H1 (cell line): ENCODE results near the gene SLC16A9. TPM values are rescaled to one million over a fixed set of nuclear protein-coding genes. Genes with fewer than 3 reads are reported as not detected.

Source experiments
- CTCF ChIA-PET: fragments of 300-600 bp; sonication (Branson Sonifier 250); formaldehyde crosslinking; loops from one replicate; lab custom pipeline; 2021; ENCODE audit not compliant: partially characterized antibody; lab: Charles Lee
- POLR2A ChIA-PET: fragments of 300-600 bp; sonication (Branson Sonifier 250); formaldehyde crosslinking; loops from one replicate; lab custom pipeline; 2021; ENCODE audit warnings: inconsistent platforms; ENCODE audit not compliant: partially characterized antibody; lab: Charles Lee
- DNase-seq, 2 experiments: peaks; one replicate each; pipeline versions ENCODE4 v3.0.0 to v3.0.0-alpha.2; 2010 to 2022; ENCODE audit warnings: low spot score in 2 of 2, low read depth in 1 of 2, mixed read lengths in 1 of 2
- FAIRE-seq: peaks from 2 replicates; lab custom pipeline; 2011; peaks lifted over from hg19 to GRCh38; lab: Jason Lieb, UNC
- H2AFZ ChIP-seq: 2 replicates; pipeline ENCODE4 v1.8.1; 2012; ENCODE audit warnings: low read length, inconsistent platforms
- H2AK5ac ChIP-seq: 2 replicates; pipeline ENCODE4 v1.6.1; 2013; ENCODE audit warnings: low read depth, low read length
- H2BK120ac ChIP-seq: replicated peaks from 2 replicates; pipeline ENCODE3; 2013; ENCODE audit warnings: low read depth, low read length, inconsistent platforms
- H2BK12ac ChIP-seq: 2 replicates; pipeline ENCODE4 v1.6.1; 2013; ENCODE audit warnings: low read depth, low read length
- H2BK15ac ChIP-seq: 2 replicates; pipeline ENCODE4 v1.6.1; 2013; ENCODE audit warnings: low read length
- H2BK20ac ChIP-seq: 2 replicates; pipeline ENCODE4 v1.6.1; 2013; ENCODE audit warnings: low read length
- H2BK5ac ChIP-seq: 2 replicates; pipeline ENCODE4 v1.6.1; 2013; ENCODE audit warnings: low read depth, low read length
- H3K14ac ChIP-seq: 2 replicates; pipeline ENCODE4 v1.6.1; 2013; ENCODE audit warnings: inconsistent platforms; ENCODE audit not compliant: insufficient read length
- H3K18ac ChIP-seq: 2 replicates; pipeline ENCODE4 v1.6.1; 2013; ENCODE audit warnings: low read length; ENCODE audit errors: extremely low read depth
- H3K23ac ChIP-seq: 2 replicates; pipeline ENCODE4 v1.6.1; 2013; ENCODE audit warnings: inconsistent platforms; ENCODE audit not compliant: insufficient read length
- H3K23me2 ChIP-seq: 2 replicates; pipeline ENCODE4 v1.6.1; 2013; ENCODE audit warnings: low read depth, low read length
- H3K27ac ChIP-seq: 2 replicates; pipeline ENCODE4 v1.6.1; 2011; ENCODE audit warnings: low read depth, low read length, inconsistent platforms
- H3K27me3 ChIP-seq, 4 experiments: replicated peaks in 1 of 4; 1 replicate in 1 of 4; 2 replicates in 3 of 4; pipeline versions ENCODE4 v1.6.1 to v1.8.1; 2011 to 2013; ENCODE audit warnings: low read length in 3 of 4, mild to moderate bottlenecking in 3 of 4, inconsistent platforms in 2 of 4, mixed read lengths in 2 of 4, moderate library complexity in 1 of 4; ENCODE audit not compliant: control insufficient read depth in 3 of 4, insufficient read depth in 3 of 4; ENCODE audit errors: extremely low read depth in 1 of 4
- H3K36me3 ChIP-seq, 4 experiments: 2 replicates each; pipeline versions ENCODE4 v1.6.1 to v1.8.1; 2011 to 2013; ENCODE audit warnings: mild to moderate bottlenecking in 4 of 4, low read length in 3 of 4, moderate library complexity in 2 of 4, control low read depth in 1 of 4, inconsistent platforms in 1 of 4; ENCODE audit not compliant: insufficient read depth in 4 of 4, control insufficient read depth in 2 of 4
- H3K4ac ChIP-seq: replicated peaks from 2 replicates; pipeline ENCODE3; 2013; ENCODE audit warnings: low read length, low read depth, mixed read lengths, inconsistent platforms; ENCODE audit not compliant: insufficient read length
- H3K4me1 ChIP-seq, 4 experiments: replicated peaks in 1 of 4; 1 replicate in 1 of 4; 2 replicates in 3 of 4; pipeline versions ENCODE4 v1.6.1 to v1.8.1; 2011 to 2013; ENCODE audit warnings: low read length in 3 of 4, inconsistent platforms in 2 of 4, mixed read lengths in 1 of 4; ENCODE audit not compliant: insufficient read depth in 4 of 4, control insufficient read depth in 3 of 4
- H3K4me2 ChIP-seq, 2 experiments: 2 replicates each; pipeline versions ENCODE4 v1.6.1 to v1.8.1; 2011 to 2013; ENCODE audit warnings: low read depth in 2 of 2, low read length in 2 of 2, control low read depth in 1 of 2, inconsistent platforms in 1 of 2, mild to moderate bottlenecking in 1 of 2; ENCODE audit not compliant: insufficient read depth in 1 of 2
- H3K4me3 ChIP-seq, 4 experiments: fragments of 200-600, 300-600 bp in 1 of 4; sonication (generic), shearing (Covaris generic), sonication (Bioruptor Twin) in 1 of 4; 2 replicates each; pipeline versions ENCODE4 v1.5.1 to v1.8.1; 2011 to 2016; ENCODE audit warnings: low read length in 4 of 4, low read depth in 3 of 4, control low read depth in 2 of 4, inconsistent platforms in 2 of 4, mild to moderate bottlenecking in 2 of 4, mixed read lengths in 1 of 4, moderate library complexity in 1 of 4; ENCODE audit not compliant: insufficient read depth in 2 of 4; ENCODE audit errors: extremely low read depth in 1 of 4
- H3K56ac ChIP-seq: replicated peaks from 2 replicates; pipeline ENCODE3; 2013; ENCODE audit warnings: low read depth, mild to moderate bottlenecking, mixed read lengths, low read length, inconsistent platforms; ENCODE audit not compliant: insufficient read length
- H3K79me1 ChIP-seq: 2 replicates; pipeline ENCODE4 v1.6.1; 2013; ENCODE audit warnings: low read depth, low read length, control low read depth
- H3K79me2 ChIP-seq, 2 experiments: 2 replicates each; pipeline versions ENCODE4 v1.6.1 to v1.8.1; 2012 to 2013; ENCODE audit warnings: low read length in 2 of 2, mild to moderate bottlenecking in 2 of 2, inconsistent platforms in 1 of 2; ENCODE audit not compliant: insufficient read depth in 2 of 2, control insufficient read depth in 1 of 2
- H3K9ac ChIP-seq, 4 experiments: replicated peaks in 1 of 4; 1 replicate in 1 of 4; 2 replicates in 3 of 4; pipeline versions ENCODE4 v1.6.1 to v1.8.1; 2011 to 2013; ENCODE audit warnings: low read depth in 3 of 4, low read length in 3 of 4, control low read depth in 2 of 4, mild to moderate bottlenecking in 2 of 4, moderate library complexity in 2 of 4, inconsistent platforms in 1 of 4; ENCODE audit errors: extremely low read depth in 1 of 4
- H3K9me3 ChIP-seq, 2 experiments: 2 replicates each; pipeline versions ENCODE4 v1.6.1 to v1.8.1; 2012 to 2013; ENCODE audit warnings: mild to moderate bottlenecking in 2 of 2, moderate library complexity in 2 of 2, control low read depth in 1 of 2, inconsistent platforms in 1 of 2, low read depth in 1 of 2, low read length in 1 of 2, mixed read lengths in 1 of 2; ENCODE audit not compliant: insufficient read depth in 2 of 2
- H4K20me1 ChIP-seq, 2 experiments: replicated peaks in 1 of 2; 2 replicates each; pipeline versions ENCODE3 to v1.8.1; 2011 to 2013; ENCODE audit warnings: inconsistent platforms in 2 of 2, low read length in 2 of 2, mild to moderate bottlenecking in 1 of 2; ENCODE audit not compliant: insufficient read depth in 2 of 2, control insufficient read depth in 1 of 2
- H4K5ac ChIP-seq: 2 replicates; pipeline ENCODE4 v1.6.1; 2013; ENCODE audit warnings: low read length, low read depth, mixed read lengths, inconsistent platforms; ENCODE audit not compliant: insufficient read length
- H4K8ac ChIP-seq: 2 replicates; pipeline ENCODE4 v1.8.0; 2013; ENCODE audit warnings: mild to moderate bottlenecking, moderate library complexity, low read length, inconsistent platforms; ENCODE audit not compliant: insufficient read depth; ENCODE audit errors: extremely low read depth
- H4K91ac ChIP-seq: replicated peaks from 2 replicates; pipeline ENCODE3; 2013; ENCODE audit warnings: low read length, mixed read lengths, inconsistent platforms; ENCODE audit not compliant: insufficient read length
- CEBPB ChIP-seq: IDR thresholded peaks from 2 replicates; pipeline ENCODE4 v1.6.1; 2012; ENCODE audit warnings: low read depth, low read length
- CREB1 ChIP-seq: IDR thresholded peaks from 2 replicates; pipeline ENCODE4 v1.6.1; 2012; ENCODE audit warnings: inconsistent platforms
- NANOG ChIP-seq: IDR thresholded peaks from 2 replicates; pipeline ENCODE4 v1.6.1; 2011; ENCODE audit warnings: low read length, low read depth, mild to moderate bottlenecking, inconsistent platforms; ENCODE audit not compliant: insufficient read depth, poor library complexity, severe bottlenecking
- RFX5 ChIP-seq: IDR thresholded peaks from 2 replicates; pipeline ENCODE4 v1.6.1; 2011; ENCODE audit warnings: low read depth, low read length, improper control_type of control experiment, borderline replicate concordance
- SP2 ChIP-seq: IDR thresholded peaks from 2 replicates; pipeline ENCODE4 v1.6.1; 2012; ENCODE audit warnings: mild to moderate bottlenecking, low read length, inconsistent platforms
- WGBS, 2 experiments: shearing (Covaris generic) in 1 of 2; methylation state at CpG; one replicate each; pipeline versions ENCODE4 v1.1.6 to v1.1.7; 2013 to 2015; ENCODE audit warnings: low lambda C conversion rate in 2 of 2, mixed read lengths in 2 of 2, inconsistent platforms in 1 of 2, low coverage in 1 of 2, missing lambda C conversion rate in 1 of 2; ENCODE audit not compliant: insufficient replicate concordance in 2 of 2, insufficient coverage in 1 of 2, insufficient read length in 1 of 2; ENCODE audit errors: extremely low coverage in 1 of 2, missing lambda C conversion rate in 1 of 2; 5-methylcytosine and 5-hydroxymethylcytosine counted together
- polyA plus RNA-seq, 7 experiments: library from polyadenylated mRNA; depleted of rRNA in 3 of 7; stranded (reverse) in 5 of 7; unstranded in 2 of 7; fragments of >200 nt in 5 of 7; fragments of 200-250 nt in 2 of 7; gene quantifications; 1 replicate in 5 of 7; 2 replicates in 1 of 7; 4 replicates in 1 of 7; pipeline versions ENCODE4 v1.2.1 to v1.2.3, GENCODE V29; 2011 to 2013; ENCODE audit warnings: missing spikeins in 2 of 7, mixed read lengths in 2 of 7
- total RNA-seq: library from RNA; stranded (reverse); fragmentation: NEBNext Ultra II Directional; extraction: Animal tissue kit (Norgen Biotek cat#: 25700); gene quantifications from 2 replicates; pipeline ENCODE4 v1.2.1, GENCODE V29; 2021
- TF ChIP-seq, protein P1 (sequence below): IDR thresholded peaks from 2 replicates; pipeline ENCODE4 v1.6.1; 2012; ENCODE audit warnings: inconsistent platforms

SLC16A9 gene
- total and polyA plus RNA-seq, 2 of the 8 experiments (the other 6 are each of a cell fraction or from before 2014, with no cell fraction given): 11.2 to 20.5 TPM

- Histone ChIP-seq H3K27me3 (no peaks in the 10 kb centered on the region), H3K27ac (no peak overlapping the region), H3K4me1 (peaks cover 0 to 2% (median 0%) of the 10 kb centered on the region in 4 experiments; a peak in 1 of 7 replicates), H3K4ac (no peak overlapping the region), H2BK20ac (no peak overlapping the region), H3K9ac (no peak overlapping the region), H3K9me3 (0 out of 4 replicates have a peak, but pooled peaks cover 0 to 3% of the 10 kb centered on the region in 2 experiments), H2BK120ac (no peak overlapping the region), H4K91ac (no peak overlapping the region), H2BK5ac (no peak overlapping the region), H3K23ac (no peak overlapping the region), H3K18ac (no peak overlapping the region), H4K8ac (no peak overlapping the region), H3K79me1 (no peaks in the 10 kb centered on the region), H3K14ac (no peak overlapping the region), H4K5ac (no peak overlapping the region), H2BK12ac (no peak overlapping the region), H2BK15ac (no peak overlapping the region), H2AFZ (no peak overlapping the region), H3K4me3 (no peak overlapping the region), H3K4me2 (no peak overlapping the region), H3K36me3 (no peaks in the 10 kb centered on the region), H4K20me1 (no peaks in the 10 kb centered on the region), H3K23me2 (no peaks in the 10 kb centered on the region; the same call in 1 of the 2 replicates), H2AK5ac (no peak overlapping the region), H3K79me2 (no peaks in the 10 kb centered on the region), H3K56ac (no peak overlapping the region)
- TF ChIP-seq NANOG (no peak), SP2 (no peak), CREB1 (no peak), RFX5 (no peak), CEBPB (no peak)
- TF ChIP-seq, protein P1, sequence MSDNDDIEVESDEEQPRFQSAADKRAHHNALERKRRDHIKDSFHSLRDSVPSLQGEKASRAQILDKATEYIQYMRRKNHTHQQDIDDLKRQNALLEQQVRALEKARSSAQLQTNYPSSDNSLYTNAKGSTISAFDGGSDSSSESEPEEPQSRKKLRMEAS: no peak
- DNase-seq (no peak), FAIRE-seq (no peak)
- ChIA-PET CTCF (interaction anchor here (0.8 to 4.2 kb wide), 12 partner anchors 8 to 402 kb away, joined by 3 to 33 read pairs (median 4); partner anchors contain the start of gene SLC16A9), POLR2A (no interaction called here)
- 90% methylated on average over 2 of the region's 2 CpGs; no CpG with 5 or more reads in 1 of the 2 experiments for WGBS, 2 experiments
These were observed 75.5 kb downstream of the SLC16A9 start for GRCh38 chr10:59634102-59634501.
